Spinal cord (tissue), 10 donors: ENCODE data around the gene MOCS1. TPM values are rescaled to one million over a fixed set of nuclear protein-coding genes. Genes with fewer than 3 reads are reported as not detected.
A peak's percentile ranks its signal among the peaks of the same experiment; 100 is the strongest.

ENCODE experiments used
- DNase-seq, 6 donors: peaks; one replicate each; pipeline versions ENCODE4 v3.0.0 to v3.0.0-alpha.2; 2013 to 2015; ENCODE audit warnings: low spot score in 6 of 6, low read depth in 4 of 6
- H3K27ac ChIP-seq: one replicate; pipeline ENCODE4 v1.5.1; 2013; ENCODE audit warnings: low read depth, low read length, control low read depth
- H3K27me3 ChIP-seq: one replicate; pipeline ENCODE4 v1.6.1; 2013; ENCODE audit warnings: low read length; ENCODE audit not compliant: control insufficient read depth, insufficient read depth
- H3K36me3 ChIP-seq: one replicate; pipeline ENCODE4 v1.6.1; 2013; ENCODE audit warnings: low read length; ENCODE audit not compliant: control insufficient read depth, insufficient read depth
- H3K4me1 ChIP-seq: one replicate; pipeline ENCODE4 v1.6.1; 2013; ENCODE audit warnings: low read length; ENCODE audit not compliant: control insufficient read depth, insufficient read depth
- H3K4me3 ChIP-seq: one replicate; pipeline ENCODE4 v1.5.1; 2013; ENCODE audit warnings: low read depth, low read length, control low read depth
- H3K9me3 ChIP-seq: one replicate; pipeline ENCODE4 v1.6.1; 2013; ENCODE audit warnings: low read length; ENCODE audit not compliant: control insufficient read depth, insufficient read depth
- WGBS: methylation state at CpG from one replicate; pipeline ENCODE4 v1.1.5; 2013; ENCODE audit warnings: missing lambda C conversion rate; ENCODE audit not compliant: insufficient coverage; 5-methylcytosine and 5-hydroxymethylcytosine counted together
- polyA plus RNA-seq, 2 donors: library from polyadenylated mRNA; unstranded; fragments of 120-200 nt; gene quantifications; one replicate each; pipeline ENCODE4 v1.2.1, GENCODE V29; 2013; ENCODE audit not compliant: insufficient read length in 2 of 2
- total RNA-seq, 2 donors: library from RNA; depleted of rRNA in 1 of 2; stranded (reverse); fragments of 120-200 nt in 1 of 2; fragments of >200 nt in 1 of 2; gene quantifications; one replicate each; pipeline versions ENCODE4 v1.2.3 to v1.2.4, GENCODE V29; 2013 to 2014
- donor health status: healthy.

Gene MOCS1
- total and polyA plus RNA-seq, 4 donors: 9.6 to 15.4 (median 12.5) TPM

GRCh38 chr6:39929039-39929732, 5.1 kb downstream of the MOCS1 start:
- Histone ChIP-seq H3K27me3 (no peaks in the 10 kb centered on the region), H3K4me1 (peaks cover 5% of the 10 kb centered on the region), H3K9me3 (no peaks in the 10 kb centered on the region), H3K4me3 (no peak overlapping the region), H3K36me3 (peaks cover 19% of the 10 kb centered on the region), H3K27ac (no peak overlapping the region)
- 87% methylated on average over 4 of the region's 9 CpGs for WGBS
- no peak for DNase-seq

- no peaks in the 10 kb centered on the region for H3K9me3 ChIP-seq
These were observed 7.1 kb downstream of the MOCS1 start for GRCh38 chr6:39927159-39927558.

GRCh38 chr6:39926668-39927067, 7.6 kb downstream of the MOCS1 start:
- Histone ChIP-seq H3K36me3 (peaks cover 33% of the 10 kb centered on the region), H3K27ac (no peak overlapping the region), H3K4me1 (peaks cover 12% of the 10 kb centered on the region), H3K9me3 (no peaks in the 10 kb centered on the region), H3K4me3 (no peak overlapping the region), H3K27me3 (no peaks in the 10 kb centered on the region)
- DNase-seq: no peak
- 79% methylated on average over 2 of the region's 3 CpGs for WGBS

More at GRCh38 chr6:39927159-39927558, 7.1 kb downstream of the MOCS1 start:
- 83% methylated on average over 8 of the region's 11 CpGs for WGBS
- Histone ChIP-seq H3K27me3 (no peaks in the 10 kb centered on the region), H3K36me3 (peaks cover 33% of the 10 kb centered on the region), H3K4me1 (peaks cover 12% of the 10 kb centered on the region), H3K27ac (no peak overlapping the region), H3K4me3 (no peak overlapping the region)
- DNase-seq: no peak

- Histone ChIP-seq H3K9me3 (no peaks in the 10 kb centered on the region), H3K4me3 (no peak overlapping the region), H3K27me3 (no peaks in the 10 kb centered on the region), H3K4me1 (peaks cover 12% of the 10 kb centered on the region), H3K36me3 (peaks cover 34% of the 10 kb centered on the region), H3K27ac (no peak overlapping the region)
- WGBS: 100% methylated on average over 1 of the region's 3 CpGs
- DNase-seq: no peak
These were observed 8.4 kb downstream of the MOCS1 start for GRCh38 chr6:39925931-39926290.

- H3K36me3 ChIP-seq: peaks cover 39% of the 10 kb centered on the region
- no peaks in the 10 kb centered on the region for H3K27me3 ChIP-seq
- WGBS: 96% methylated on average over 15 of the region's 22 CpGs
These were observed 8.9 kb downstream of the MOCS1 start for GRCh38 chr6:39925191-39925930.

GRCh38 chr6:39924283-39924682, 10.0 kb downstream of the MOCS1 start:
- H3K9me3 ChIP-seq: no peaks in the 10 kb centered on the region
- 100% methylated on average over 1 of the region's 6 CpGs for WGBS
- H3K4me3 ChIP-seq: no peak overlapping the region
- no peaks in the 10 kb centered on the region for H3K27me3 ChIP-seq
- H3K27ac ChIP-seq: no peak overlapping the region
- peaks cover 39% of the 10 kb centered on the region for H3K36me3 ChIP-seq
- no peak for DNase-seq
- peaks cover 12% of the 10 kb centered on the region for H3K4me1 ChIP-seq

More at GRCh38 chr6:39925191-39925930, 8.9 kb downstream of the MOCS1 start:
- DNase-seq: no peak
- Histone ChIP-seq H3K9me3 (no peaks in the 10 kb centered on the region), H3K4me1 (peaks cover 12% of the 10 kb centered on the region), H3K27ac (no peak overlapping the region), H3K4me3 (no peak overlapping the region)

- 79% methylated on average over 5 of the region's 6 CpGs for WGBS
- H3K9me3 ChIP-seq: no peaks in the 10 kb centered on the region
- H3K27me3 ChIP-seq: no peaks in the 10 kb centered on the region
- H3K27ac ChIP-seq: no peak overlapping the region
- peaks cover 39% of the 10 kb centered on the region for H3K36me3 ChIP-seq
- no peak overlapping the region for H3K4me3 ChIP-seq
- no peak for DNase-seq
- H3K4me1 ChIP-seq: peaks cover 12% of the 10 kb centered on the region
These were observed 10.4 kb downstream of the MOCS1 start for GRCh38 chr6:39923861-39924260.

GRCh38 chr6:39923394-39923793, 10.9 kb downstream of the MOCS1 start:
- no peaks in the 10 kb centered on the region for H3K9me3 ChIP-seq
- H3K36me3 ChIP-seq: peaks cover 39% of the 10 kb centered on the region
- no peak overlapping the region for H3K4me3 ChIP-seq
- WGBS: 100% methylated on average over 1 of the region's 5 CpGs
- no peaks in the 10 kb centered on the region for H3K27me3 ChIP-seq
- no peak overlapping the region for H3K27ac ChIP-seq
- DNase-seq: peak in 1 of 6 donors; percentile 25
- peaks cover 12% of the 10 kb centered on the region for H3K4me1 ChIP-seq

- Histone ChIP-seq H3K4me3 (no peak overlapping the region), H3K4me1 (peaks cover 12% of the 10 kb centered on the region), H3K36me3 (peaks cover 39% of the 10 kb centered on the region), H3K27me3 (no peaks in the 10 kb centered on the region), H3K27ac (no peak overlapping the region), H3K9me3 (no peaks in the 10 kb centered on the region)
- no peak for DNase-seq
- WGBS: 64% methylated on average over 2 of the region's 5 CpGs
These were observed 11.4 kb downstream of the MOCS1 start for GRCh38 chr6:39922821-39923220.

GRCh38 chr6:39920157-39920556, 14.1 kb downstream of the MOCS1 start:
- H3K9me3 ChIP-seq: no peaks in the 10 kb centered on the region
- no peak overlapping the region for H3K4me3 ChIP-seq
- no peak overlapping the region for H3K27ac ChIP-seq
- H3K4me1 ChIP-seq: peaks cover 12% of the 10 kb centered on the region
- H3K36me3 ChIP-seq: peaks cover 35% of the 10 kb centered on the region
- H3K27me3 ChIP-seq: no peaks in the 10 kb centered on the region
- no peak for DNase-seq
- WGBS: no CpG with 5 or more reads among the region's 3 CpGs
